Measurements from ENCODE around the gene C2CD4D.

DNA sequence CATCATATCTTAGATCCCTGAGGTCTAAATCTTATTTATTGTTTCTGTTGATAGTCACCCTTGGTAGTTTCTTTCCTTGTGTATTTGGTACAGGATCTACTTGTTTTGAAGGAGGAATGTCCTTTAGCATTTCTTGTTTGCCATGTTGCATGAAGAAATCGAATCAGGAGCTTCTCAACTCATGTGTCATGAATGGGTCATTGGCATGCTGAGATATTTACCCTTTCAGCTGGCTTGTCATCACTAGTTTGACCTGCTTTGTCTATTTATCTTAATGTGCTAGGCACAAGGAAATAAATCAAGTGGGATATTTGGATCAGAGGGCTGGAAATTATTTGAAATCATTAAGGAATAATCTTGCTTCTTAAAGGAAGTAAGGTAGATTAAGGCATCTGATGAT, 45.9 kb upstream of the C2CD4D start:
- TF ChIP-seq POLR2AphosphoS5 (IDR thresholded peaks at IDR 0.05; ENCODE audit: low read depth, low read length): no peak
- TF ChIP-seq SPI1 (IDR thresholded peaks at IDR 0.05; ENCODE audit: low read depth, low read length): no peak
- TF ChIP-seq POLR2A (IDR thresholded peaks at IDR 0.05; ENCODE audit: low read depth, low read length): no peak
- no peak for TF ChIP-seq POU2F2 (IDR thresholded peaks at IDR 0.05; ENCODE audit: low read depth, low read length)
- TF ChIP-seq TAF1 (IDR thresholded peaks at IDR 0.05; ENCODE audit: low read depth, low read length): no peak
